Epidermal melanocyte (primary cell): Measurements from ENCODE around the gene TGFBI.
"Not testable (repeated sequence)": the region's sequence is repeated elsewhere in the genome, so short reads cannot be mapped to it uniquely, and the experiment has no call there.

ENCODE experiments used
- DNase-seq: peaks from one replicate; pipeline ENCODE4 v3.0.0; 2011; ENCODE audit warnings: low spot score; ENCODE audit not compliant: insufficient read length

TGFBI gene

DNA sequence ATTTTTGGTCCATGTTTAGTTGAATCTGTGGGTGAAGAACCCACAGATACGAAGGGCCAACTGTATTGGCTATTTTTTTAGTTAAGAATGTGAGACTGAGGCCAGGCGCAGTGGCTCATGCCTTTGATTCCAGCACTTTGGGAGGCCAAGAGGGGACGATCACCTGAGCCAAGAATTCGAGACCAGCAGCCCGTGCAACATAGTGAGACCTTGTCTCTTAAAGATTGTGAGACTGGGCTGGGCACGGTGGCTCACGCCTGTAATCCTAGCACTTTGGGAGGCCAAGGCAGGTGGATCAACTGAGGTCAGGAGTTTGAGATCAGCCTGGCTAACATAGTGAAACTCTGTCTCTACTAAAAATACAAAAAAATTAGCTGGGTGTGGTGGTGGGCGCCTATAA, 16.2 kb downstream of the TGFBI start:
- DNase-seq: not testable (repeated sequence)

DNA sequence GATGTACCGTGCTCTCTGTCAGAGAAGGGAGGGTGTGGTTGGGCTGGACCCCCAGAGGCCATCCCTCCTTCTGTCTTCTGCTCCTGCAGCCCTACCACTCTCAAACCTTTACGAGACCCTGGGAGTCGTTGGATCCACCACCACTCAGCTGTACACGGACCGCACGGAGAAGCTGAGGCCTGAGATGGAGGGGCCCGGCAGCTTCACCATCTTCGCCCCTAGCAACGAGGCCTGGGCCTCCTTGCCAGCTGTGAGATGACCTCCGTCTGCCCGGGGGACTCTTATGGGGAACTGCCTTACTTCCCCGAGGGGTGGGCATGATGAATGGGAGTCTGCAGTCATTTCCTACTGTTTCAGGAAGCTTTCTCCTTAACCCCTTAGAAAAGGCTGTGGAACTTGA, 17.5 kb downstream of the TGFBI start:
- DNase-seq: no peak

DNA sequence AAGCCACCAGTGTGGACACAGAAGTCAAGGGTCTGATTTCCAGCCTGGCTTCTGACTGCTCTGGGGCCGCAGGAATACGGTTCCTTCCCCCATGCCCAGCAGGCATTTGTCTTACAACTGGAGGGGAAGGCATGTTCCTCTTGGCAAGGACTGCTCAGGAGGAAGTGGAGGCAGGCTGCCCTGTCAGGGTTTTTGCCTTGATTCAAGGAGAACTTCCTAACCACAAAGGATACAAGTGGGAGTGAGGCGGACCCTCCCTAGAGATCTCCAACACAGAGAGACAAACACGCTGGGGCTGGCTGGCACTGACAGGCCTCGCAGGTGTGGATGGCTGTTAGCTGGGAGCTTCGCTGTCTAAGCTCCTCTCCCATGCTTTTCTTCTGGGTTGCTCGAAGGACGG, 19.1 kb downstream of the TGFBI start:
- no peak for DNase-seq

DNA sequence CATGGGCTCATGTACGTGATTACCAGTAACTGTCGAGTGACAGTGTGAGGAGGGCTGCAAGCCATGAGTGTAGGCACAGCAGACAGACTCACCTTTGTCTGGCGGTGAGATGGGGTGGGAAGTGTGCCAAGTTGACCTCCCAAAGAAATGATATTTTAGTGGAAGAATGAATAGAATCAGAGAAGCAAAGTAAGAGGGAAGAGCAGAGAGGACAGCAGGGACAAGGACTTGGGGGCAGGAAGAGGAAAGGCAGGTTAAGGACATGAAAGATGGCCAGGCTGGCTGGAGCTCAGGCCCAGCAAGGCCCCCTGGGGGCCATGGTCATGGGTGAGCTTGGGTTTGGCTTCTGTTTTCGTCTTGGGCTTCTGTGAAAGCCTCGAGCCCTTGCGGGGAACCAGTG, 20.2 kb downstream of the TGFBI start:
- no peak for DNase-seq

DNA sequence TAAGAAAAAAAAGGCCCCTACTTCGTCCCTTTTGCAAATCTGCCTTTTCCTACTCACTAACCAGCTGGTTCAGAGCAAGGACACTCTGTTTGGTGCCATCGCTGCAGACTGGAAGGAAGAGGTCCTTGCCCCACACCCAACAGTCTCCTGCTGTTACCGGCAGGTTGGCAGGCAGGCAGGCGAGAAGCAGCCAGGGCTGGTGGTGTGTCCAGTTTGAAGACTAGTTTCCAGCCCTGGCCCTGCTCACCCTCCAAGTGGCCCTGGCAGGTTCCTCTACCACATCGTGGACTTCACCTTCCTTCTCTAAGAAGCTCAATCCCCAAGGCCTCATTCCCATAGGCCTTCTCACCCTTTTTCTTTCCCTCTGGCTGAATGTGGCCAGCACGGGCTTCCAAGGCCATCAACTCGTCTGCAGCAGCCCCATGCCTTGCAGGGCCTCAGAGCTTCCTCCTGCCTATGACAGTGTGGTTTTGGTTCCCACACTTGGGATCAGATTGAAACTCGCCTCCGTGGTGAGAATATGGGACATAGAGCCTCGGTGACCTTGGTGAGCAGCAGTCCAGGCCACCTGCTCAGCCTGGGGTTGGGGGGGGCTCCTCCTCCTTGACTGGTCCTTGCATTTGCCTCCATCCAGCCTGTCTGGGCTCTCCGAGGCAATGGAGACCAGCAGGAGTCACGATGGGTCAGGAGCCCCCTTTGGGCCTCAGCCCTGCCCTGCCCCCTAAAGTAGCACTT, 22.9 kb downstream of the TGFBI start:
- DNase-seq: no peak

DNA sequence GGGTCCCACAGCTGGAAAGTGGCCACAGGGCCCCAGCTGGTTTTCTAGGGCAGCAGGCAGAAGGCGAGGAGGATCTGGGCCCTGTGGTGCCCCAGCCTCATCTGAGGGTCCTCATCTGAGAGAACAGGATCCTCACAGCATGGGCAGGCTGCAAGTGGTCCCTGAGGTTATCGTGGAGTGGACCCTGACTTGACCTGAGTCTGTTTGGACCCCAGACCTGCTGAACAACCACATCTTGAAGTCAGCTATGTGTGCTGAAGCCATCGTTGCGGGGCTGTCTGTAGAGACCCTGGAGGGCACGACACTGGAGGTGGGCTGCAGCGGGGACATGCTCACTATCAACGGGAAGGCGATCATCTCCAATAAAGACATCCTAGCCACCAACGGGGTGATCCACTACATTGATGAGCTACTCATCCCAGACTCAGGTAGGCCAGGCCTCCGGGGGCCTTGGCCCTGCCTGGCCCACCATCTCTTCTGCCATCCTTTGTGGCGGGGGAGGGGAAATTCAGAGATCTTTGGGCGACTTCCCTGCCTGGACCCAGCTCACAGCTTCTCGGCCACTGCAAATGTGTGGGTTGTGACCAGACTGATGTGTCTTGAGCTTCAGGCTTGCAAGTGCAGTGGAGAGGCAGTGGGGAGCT, 24.0 kb downstream of the TGFBI start:
- no peak for DNase-seq

DNA sequence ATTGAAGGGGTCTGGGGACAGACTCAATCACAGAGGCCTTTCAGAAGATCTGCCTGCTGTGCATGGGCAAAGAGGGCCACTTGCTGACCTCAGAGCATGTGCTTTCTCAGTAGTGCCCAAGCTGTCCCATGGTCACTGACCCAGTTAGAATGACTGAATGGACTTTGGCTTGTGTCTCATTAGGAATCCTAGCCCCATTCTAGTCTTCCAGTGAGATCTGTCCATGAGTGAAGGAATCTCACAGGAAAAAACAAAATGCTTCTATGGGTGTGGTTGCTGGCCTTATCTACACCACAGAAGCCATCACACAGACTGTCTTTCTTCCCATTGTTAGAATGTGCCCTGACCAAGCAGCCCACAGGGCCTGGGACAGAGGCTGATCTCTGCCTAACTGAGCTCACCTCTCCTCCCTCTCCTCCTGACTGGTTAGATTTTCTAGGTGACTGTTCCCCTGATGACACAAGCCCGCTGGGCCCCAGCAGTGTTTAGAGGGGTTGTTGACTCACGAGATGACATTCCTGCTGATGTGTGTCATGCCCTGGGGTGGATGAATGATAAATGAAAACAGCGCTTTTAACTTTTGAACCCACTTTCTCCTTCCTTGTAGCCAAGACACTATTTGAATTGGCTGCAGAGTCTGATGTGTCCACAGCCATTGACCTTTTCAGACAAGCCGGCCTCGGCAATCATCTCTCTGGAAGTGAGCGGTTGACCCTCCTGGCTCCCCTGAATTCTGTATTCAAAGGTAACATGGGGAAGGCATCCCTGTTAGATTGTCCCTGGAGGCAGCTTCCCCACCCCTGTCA, 24.8 kb downstream of the TGFBI start:
- no peak for DNase-seq

DNA sequence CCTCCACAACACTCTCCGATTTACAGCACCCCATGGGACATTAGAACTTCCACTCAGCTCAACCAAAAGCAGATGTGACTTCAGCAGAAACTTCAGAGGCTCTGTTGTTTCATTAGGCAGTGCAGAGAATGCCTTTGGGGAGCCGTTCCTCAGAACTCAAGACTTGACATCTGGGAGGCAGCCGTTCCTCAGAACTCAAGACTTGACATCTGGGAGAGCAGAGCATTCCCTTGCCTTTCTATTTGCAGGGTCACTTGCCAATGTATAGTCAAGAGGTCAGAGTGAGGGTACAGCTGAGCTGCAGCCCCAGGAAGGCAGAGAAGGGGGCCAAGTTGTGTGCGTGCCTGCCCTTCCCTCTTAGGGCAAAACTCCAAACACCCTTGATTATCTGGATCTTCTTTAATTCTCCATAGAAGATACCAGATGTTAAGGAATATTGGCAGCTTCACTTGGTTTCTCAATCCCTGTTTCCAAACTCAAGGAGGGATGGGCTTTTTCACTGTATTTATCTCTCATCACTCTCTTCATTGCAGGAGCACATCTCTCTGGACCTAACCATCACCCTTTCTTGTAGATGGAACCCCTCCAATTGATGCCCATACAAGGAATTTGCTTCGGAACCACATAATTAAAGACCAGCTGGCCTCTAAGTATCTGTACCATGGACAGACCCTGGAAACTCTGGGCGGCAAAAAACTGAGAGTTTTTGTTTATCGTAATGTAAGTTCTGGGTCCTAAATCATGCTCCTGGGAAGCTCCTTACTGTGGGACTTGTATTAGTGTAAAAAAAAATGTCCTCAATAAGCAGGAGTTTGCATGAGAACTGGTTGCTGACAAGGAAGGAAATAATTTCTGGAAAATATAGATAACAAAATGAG, 25.6 kb downstream of the TGFBI start:
- no peak for DNase-seq

DNA sequence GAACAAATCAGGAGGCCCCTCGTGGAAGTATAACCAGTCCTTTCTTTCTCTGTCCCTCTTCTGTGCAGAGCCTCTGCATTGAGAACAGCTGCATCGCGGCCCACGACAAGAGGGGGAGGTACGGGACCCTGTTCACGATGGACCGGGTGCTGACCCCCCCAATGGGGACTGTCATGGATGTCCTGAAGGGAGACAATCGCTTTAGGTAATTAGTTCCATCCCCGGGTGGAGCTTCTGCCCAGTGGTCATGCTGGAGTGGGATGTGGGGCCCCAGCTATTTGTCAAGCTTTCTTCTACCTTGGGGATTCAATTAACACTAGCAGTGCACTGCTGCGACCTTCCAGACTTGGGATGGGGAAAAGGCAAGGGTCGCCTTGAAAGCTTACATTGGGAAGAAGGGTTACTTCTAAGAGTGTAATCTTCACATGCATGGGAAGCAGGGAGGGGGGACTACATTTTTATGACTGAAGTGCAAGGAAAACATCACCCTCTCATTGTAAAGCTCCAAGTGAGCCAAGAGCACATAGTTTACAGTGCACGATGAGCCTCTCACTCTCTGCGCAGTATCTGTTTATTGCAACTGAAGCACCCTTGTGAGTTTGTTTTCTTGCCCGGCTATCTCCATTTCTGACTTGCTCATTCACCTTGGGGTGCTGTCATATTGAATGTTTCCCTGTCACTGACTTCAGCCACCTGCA, 27.0 kb downstream of the TGFBI start:
- no peak for DNase-seq

DNA sequence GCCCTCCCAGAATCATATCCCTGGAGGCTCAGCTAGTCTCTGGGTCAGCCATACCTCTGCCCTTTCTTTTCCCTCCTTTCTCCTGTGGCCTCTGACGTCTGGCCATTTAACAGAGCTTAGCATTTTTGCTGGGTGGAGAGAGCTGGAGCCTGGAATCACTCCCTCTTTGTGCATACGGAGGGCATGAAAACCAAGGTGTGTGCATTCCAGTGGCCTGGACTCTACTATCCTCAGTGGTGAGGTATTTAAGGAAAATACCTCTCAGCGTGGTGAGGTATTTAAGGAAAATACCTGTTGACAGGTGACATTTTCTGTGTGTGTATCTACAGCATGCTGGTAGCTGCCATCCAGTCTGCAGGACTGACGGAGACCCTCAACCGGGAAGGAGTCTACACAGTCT, 27.5 kb downstream of the TGFBI start:
- DNase-seq: no peak

DNA sequence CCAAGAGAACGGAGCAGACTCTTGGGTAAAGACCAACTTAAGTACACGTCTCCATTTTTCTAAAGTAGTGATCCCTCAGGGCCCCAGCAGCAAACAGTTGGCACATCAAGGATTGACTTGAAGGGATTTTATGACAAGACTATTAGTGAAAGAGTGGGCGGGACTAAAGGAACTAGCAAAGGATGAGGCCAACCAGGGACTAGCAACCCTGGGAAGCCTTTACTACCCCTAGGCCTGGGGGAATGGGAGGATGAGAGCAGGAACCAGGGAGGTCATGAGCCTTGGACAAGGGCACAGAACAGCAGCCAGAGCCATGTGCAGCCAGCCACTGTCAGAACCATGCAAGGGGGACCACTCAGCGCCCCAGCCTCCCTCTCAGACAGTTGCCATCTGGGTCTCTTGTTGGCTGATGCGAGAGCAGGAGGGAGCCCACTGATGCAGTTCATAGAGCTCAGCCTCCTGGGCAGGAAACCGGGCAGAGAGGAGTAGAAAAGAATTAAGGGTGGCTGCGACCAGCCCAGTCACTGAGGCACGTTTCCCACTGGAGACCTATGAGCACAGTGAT, 28.1 kb downstream of the TGFBI start:
- no peak for DNase-seq

DNA sequence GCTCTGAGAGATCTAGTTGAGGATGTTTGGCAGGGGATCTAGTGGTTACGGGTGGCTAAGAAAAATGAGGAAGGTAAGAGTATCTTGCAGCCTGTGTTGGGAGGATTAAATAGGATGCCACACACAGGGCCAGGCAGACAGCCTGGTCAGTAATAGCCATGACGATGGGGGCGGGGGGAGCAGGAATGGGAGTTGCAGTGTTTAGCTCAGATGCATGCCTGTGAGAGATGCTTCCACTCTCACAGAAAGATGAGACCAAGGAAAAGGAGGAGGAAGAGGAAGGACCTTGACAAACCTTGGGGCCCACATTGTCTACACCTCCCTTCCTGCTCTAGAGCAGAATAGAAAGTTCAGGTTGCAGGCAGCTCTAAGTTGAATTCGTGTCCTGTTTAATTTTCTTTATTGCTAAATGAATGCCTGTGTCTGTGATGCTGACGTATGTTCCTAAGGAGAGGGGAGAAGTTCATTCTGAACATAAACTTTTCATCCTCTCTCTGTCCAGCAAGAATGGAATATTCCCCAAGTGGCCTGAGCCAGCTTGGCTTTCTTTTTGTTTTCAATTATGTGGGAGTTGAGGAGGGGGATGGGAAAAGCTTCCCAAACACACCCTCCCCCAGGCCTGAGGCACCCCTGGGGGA, 28.7 kb downstream of the TGFBI start:
- no peak for DNase-seq

DNA sequence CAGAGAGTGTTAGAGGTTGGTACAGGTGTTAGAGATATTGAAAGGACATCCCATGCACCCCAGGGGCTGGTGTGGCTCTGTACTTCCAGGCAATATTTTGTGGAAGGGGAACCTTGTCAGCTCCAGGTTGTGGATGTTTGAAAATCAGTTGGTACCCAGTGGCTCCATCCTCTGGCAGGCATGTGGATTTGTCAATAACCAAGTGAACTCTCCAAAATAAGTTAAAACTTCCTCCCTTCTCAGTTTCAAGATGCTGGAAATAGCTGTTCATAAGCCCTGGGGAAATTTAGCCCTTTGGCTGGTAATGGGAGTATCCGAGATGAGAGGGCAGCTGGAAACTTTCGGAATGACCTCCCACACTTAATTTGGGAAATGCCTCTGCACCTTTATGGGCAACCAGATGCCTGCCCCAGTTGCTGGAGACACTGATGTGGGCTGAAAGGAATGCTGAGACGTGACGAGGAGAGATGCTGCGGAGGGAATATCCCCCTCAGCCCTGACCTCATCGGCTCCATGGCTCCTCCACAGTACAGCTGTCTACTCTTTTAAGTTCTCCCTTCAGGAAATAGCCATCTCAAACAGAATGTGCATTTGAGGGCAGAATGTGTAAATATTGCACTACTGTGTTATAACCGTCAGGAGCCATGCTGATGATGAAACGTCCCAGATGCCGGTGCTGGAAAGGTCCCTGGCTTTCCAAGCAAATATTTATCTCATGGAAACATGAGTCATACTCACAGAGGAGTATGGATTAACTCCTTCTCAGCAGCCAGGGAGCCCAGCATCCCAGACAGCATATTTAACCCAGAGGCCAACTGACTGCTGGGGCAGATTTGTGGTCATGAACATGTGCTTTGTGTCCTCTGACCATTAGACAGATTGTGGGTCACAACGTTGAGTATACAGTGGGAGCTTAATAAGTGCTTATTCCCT, 29.5 kb downstream of the TGFBI start:
- DNase-seq: no peak

DNA sequence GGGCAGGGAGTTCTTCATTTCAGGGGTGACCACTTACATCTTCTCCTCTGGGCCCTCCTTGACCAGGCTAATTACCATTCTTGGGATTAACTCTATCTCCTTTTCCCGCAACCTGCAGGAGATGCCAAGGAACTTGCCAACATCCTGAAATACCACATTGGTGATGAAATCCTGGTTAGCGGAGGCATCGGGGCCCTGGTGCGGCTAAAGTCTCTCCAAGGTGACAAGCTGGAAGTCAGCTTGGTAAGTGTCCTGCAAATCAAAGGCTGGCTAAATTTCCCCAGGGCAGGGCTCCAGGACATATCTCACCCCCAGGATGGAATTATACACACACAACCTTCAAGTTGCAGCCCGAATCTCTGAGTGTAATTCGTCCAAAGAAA, 30.2 kb downstream of the TGFBI start:
- no peak for DNase-seq

DNA sequence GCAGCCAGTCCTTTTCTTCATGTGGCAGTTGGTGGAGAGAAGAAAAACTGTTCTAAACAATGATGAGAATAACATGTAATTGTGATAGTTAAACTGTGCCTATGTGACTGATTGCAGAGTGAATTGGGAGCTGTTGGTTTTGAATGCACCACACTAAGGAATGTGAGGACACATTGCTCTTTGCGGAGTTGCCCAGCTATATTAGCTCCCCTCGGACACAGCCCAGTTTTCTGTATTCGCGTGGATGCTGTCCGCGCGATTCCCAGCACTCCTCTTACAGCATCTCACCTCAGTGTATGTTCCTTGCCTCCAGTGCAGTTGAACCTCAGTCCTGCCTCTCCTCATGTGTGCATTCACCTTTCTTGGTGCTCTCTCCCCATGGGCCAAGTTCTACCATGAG, 32.2 kb downstream of the TGFBI start:
- DNase-seq: no peak

DNA sequence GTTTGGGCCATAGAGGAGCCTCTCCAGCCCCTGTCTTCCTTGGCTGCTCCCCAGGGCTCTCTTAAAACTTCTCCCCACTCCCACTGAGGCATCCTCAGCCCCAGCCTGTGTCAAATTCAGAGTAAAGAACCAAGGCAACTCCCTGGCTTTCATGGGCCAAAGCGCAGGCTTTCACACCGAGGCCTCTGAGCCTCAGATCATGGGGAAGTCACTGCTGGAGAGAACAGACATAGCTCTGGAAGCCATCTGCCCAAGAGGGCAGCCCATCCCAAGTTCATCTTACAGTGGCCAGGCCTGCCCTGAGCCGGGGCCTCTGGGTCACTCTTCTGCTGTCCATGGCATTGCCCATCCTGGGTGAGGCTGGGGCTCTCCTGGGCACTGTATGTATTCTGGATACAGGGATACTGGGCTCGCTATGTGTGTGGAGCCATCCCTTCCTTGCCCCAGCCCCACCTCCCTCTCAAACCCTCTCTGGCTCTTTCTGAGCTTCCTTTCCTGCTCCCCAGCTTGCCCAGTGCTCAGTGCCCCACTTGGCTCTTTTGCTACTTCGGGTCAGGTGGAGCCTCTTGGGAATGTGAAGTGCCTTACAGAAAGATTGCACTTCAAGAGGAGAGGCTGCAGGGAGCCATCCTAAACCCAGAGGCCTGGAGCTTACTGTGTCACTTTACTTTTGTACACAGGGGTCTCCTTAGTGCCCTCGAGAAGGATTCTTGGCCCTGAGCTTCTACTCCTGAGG, 33.0 kb downstream of the TGFBI start:
- DNase-seq: no peak

DNA sequence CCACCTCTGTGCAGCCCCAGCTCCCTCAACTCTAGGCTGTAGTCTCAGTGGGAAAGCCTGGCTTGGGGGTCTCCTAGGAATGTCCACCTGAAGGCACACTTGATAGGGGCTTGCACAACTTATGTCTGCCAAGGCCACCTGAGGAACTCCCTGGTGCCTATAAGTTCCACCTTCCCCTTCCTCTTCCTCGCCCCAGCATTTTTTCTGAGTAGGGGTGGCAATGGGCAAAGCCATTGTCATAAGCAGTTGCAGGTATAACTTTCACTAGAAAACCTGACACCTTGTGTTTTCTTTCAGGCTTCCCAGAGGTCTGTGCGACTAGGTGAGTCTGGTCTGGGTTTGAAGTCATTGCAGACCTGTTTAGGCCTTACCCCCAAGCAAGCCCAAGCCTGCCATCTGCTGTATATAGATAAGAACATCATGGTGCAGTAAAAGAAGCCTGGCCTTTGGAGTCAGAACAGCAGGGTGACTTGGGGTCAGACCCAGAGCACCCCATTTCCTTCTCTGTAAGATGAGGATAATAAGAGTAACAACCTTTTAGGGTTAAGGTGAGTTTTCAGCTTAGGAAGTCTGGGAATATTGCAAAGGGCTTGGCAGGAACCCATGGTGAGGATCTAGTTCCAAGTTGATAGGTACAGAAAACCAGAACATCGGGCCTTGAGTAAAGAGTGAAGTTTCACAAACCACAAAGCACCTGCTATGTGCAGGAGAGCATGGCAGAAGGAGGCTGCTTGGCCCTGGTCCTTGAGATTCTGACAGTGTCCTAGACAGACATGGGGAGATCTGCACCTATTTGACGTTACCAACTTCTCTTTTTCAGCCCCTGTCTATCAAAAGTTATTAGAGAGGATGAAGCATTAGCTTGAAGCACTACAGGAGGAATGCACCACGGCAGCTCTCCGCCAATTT, 33.8 kb downstream of the TGFBI start:
- DNase-seq: no peak
